Limb (tissue), 2 donors: ENCODE data around the gene RALB.

Experiments used
- DNase-seq, 2 donors: peaks; one replicate each; pipeline ENCODE4 v3.0.0-alpha.2; 2016; ENCODE audit errors: extremely low spot score in 2 of 2

Gene RALB, protein sequence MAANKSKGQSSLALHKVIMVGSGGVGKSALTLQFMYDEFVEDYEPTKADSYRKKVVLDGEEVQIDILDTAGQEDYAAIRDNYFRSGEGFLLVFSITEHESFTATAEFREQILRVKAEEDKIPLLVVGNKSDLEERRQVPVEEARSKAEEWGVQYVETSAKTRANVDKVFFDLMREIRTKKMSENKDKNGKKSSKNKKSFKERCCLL

DNA sequence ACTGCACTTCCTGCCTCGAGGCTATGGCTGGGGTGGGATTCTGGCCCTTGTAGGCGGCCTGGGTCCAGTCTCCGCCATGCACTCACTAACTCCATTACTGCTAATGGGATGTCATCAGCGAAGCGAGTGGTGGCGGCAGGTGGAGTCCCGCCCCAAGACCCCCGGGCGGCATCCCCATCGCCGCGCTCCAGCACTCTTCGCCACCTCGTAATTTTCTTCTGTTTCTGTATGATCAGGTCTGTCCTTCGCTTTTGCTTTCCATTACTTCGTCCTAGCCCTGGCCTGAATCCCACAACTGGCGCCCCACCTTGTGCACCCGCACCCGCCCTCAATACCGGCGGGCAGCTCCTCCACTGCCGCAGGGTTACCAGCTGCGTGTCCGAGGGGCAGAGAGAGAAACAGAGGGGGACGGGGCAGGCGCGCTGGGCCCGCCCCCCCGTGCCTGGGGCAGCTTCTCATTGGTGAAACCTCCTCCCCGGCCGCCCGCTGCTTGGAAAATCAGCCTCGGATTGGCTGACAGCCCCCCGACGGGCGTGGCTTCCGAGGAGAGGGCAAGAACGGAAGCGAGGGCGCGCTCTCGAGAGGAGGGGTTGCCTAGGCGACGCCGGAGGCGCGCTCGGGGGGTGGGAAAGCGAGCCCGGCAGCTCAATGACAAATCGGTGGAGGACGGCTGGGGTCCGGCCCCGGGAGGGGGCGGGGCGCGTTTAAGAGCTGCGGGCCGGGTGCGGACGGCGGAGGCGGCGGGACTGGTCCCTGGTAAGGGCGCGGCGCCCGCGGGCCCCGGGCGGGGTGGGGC, at the start of gene RALB:
Gene RALB (plus strand): TSS at position 628 of the 796 bp plus-strand sequence. CDS start 25,813 bp downstream, outside the sequence.
- DNase-seq: peak; percentile 98 to 100

DNA sequence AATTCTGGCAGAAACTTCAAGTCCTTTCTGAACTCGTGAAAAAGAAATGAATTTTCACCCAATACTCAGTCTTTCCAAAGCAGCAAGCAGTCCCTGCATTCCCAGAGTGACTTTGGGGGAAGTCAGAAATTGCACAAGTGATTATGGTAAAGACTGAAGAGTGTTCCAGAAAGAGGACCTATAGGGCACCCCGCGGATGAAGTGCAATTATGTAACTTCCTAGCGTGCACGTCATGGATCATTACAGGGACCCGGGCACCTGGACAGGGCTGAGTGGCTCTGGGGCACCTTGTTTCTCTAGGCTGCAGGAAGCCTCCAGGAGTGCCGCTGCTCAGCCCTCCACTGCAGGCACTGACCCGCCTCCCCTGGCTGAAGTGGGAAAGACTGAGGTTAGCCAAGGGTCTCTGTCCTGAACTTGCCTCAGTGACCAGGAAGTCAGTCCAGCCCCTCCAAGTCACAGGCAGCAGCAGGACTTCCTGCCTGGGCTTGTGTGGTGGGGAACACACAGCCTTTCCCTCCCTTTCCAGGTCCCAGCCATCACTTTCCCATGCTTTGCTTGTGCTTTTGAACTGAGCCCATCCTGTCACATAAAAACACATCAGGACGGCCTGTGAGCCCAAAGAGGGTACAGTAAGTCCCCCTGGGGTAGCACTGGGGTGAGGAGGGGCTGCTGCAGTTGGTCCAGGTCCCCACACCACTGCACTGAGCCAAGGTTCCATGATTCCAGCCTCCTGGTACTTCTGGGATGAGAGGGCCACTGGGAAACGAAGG, 49.2 kb upstream of the RALB start:
- DNase-seq: no peak

DNA sequence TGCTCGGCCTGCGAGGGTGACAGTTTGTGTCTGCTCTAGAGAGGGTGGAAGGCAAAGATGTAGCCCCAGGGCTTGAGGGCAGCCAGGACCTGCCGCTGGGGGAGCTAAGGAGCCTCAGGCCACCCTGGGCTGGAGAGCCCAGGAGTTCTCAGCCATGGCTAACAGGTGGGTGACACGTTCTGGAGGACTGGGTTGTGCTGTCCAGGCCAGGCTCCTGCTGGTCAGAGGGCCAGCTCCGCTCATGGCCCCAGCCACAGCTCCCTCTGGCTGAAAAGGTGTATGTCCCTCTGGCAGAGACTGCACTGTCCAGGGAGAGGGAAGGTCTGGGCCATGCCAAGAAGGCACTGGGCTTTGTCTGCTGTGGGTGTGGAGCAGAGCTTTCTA, 48.6 kb upstream of the RALB start:
- DNase-seq: no peak

DNA sequence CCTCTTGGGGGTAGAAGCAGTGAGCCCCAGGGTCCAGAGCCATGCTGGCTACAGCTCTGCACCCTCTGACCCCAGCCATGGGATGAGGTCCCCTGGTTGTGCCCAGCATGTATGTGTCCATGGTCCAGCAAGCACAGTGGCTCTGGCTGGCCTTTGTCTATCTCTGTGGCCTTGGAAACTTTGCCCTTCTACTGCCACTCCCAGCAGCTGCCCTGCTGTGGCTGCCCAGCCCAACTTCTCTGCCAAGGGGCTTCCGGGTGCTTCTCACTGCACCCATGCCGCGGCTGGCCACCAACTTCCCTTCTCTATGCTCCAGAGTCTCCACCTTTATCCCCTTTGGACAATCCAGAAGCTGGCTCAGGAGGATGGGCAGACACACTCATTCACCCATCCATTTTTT, 48.2 kb upstream of the RALB start:
- no peak for DNase-seq

DNA sequence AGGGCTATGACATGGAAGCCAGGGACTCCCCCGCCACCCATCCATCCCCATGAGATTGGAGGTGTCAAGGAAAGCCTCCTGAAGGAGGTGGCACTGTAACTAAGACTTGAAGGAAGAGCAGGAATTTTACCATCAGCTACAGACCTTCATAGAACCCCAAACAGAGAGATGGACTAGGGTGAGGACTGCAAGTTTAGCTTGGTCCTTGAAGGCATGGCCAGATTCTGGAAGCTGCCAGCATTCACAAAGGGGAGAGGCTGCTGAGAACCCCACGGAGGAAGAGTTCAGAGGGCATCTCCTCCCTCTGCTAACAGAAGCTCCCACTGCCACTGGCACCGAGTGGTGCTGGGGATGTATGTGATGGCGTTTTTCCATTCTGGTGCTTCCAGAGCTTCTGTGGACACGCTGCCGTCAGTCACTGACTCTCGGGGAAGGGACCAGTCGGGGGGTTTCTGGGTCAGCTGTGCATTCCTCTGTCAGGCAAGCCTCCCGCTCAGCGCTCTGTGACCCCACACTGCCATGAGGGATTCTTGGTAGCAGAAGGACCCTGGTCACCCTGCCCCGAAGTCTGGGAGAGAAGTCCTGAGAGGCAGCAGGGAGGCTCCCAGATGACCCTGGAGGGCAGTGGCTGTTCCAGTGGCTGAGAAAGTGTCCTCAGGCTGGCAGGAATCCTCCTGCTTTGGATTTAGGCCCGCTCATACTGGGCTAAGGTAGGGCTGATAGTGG, 47.5 kb upstream of the RALB start:
- DNase-seq: no peak

DNA sequence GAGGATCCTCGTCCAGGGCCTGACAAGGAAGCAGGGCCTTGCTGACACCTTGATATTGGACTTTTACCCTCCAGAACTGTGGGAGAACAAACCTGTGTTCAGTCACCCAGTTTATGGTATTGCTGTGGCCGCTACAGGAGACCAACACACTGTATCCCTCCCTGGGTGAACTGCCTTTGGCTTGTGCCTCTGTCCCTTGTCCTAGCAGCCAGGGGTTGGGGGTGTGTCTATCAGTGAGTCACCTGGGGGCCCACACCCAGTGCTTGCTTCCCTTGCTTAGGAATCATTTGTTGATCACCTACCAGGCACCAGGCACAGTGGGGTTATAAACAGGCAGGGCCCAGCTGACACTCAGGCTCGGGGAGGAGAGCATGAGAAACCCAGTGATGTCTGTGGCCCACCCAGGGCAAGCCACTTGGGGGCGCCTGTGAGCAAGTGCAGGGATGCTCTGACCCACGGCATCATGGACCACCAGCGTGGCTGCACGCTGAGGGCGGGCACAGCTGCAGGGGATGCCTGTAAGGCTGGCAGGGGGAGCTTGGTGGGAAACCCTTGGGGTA, 46.5 kb upstream of the RALB start:
- no peak for DNase-seq

DNA sequence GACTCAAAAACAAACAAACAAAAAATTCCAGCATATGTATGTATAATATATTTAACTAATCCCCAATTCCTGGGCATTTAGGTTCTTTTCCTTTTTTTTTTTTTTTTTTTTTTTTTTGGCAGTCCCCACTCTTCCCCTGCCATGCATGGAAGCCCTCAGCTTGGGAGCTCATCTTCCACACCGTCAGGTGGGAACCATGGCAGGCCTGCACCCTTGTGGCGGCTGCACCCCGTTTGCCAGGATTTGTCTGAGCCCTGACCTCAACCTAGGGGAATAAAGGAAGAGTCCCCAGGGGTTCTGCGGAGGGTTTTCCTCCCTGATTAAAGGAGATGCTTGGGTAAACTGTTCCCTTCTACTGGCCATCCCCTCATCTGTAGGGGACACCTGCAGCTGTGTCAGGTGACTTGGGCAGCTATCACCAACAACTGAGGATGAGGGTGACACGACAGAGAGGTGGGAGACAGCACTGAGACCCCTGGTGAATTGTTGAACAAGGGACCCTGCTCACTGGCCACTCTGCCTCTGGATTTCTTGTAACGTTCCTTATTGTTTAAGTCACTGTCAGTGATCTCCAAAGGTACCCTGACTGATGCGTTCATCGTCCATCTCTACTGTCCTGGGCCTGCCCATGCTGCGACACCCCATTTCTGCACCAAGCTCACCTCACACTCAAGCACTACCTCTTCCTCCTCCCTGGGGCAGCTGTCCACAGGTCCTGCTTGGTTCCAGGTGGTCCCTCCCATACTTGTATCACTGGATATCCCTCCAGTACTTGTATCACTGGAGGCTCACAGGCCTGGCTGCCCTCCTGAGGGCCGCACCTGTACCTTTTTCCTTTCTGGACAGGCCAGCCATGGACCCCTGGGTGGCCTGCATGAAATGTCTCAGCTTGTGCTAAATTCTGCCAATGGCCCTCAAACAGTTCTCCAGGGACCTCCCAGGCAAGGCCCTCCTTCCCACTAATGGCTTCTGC, 44.0 kb upstream of the RALB start:
- no peak for DNase-seq

DNA sequence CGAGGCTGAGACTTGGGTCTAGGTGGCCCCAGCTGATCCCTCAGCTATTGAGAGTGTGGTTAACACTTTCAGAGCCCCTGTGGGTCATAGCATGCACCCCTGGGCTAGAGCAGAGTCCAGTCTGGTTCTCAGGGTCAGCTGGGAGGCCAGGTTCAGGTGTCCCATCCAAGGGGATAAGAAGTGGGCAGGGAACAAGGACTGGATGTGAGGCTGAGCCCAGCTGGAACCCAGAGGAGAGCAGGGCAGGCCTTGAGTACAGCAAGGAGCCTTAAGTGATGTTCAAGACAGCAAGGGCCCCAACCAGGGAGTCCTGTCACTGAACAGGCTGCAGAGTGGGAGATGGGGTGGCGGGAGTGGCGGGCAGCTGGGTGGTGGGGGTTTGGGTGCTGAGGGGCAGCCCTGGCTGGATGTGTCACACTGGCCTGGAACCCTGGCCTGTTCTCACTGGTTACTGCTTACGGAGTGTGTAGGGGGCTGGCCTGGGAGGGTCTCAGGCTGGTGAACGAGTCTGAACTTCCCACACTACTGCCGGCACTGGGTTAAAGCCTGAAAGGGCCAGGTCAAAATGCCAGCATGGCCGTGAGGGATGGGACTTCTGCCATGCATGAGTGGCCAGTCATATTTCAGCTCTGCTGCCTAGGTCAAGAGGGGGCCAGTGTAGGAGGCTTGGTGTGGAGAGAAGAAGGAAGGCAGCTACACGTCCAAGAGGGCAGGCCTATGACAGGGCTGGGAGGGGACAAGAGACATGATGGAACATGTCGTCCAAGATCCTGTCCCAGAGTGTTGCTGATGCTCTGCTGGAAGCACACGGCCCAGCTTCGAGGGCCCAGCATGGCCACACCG, 43.0 kb upstream of the RALB start:
- DNase-seq: no peak

DNA sequence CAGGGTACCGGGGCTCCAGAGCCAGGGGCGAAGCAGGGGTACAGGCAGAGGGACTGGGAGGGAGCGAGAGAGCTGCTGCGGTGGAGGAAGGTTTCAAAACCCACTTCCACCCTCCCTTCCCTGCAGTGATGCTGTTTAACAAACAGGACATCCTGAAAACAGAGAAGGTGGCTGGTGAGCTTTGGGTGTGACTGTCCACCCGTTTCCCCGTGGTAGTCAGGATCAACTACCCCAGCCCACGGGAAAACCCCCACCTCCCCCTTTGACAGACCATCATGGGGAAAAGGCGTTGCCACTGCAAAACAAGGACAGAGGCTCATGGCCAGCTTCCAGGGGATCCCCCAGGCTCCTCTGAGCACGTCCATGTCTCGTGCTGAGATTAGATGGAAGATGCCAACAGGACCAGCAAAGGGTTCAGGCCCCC, 42.4 kb upstream of the RALB start:
- no peak for DNase-seq

DNA sequence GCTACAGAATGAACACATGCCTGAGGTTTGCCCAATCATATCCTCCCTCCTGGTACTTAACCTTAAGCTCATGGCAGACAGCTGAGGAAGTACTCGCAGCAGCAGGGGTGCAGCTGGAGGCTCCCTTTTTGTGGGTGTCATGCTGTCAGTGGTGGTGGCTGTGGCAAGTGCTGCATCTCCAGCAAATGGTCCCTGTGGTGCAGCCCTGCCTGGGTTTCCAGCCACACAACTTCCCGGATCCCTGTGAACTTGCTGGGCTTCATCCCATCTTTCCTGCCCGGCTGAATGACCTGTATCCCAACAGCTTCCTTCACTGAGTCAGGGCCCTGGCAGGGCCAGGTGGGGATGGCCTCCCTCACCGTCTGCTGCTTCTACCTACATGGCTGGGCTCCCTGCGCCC, 34.5 kb upstream of the RALB start:
- no peak for DNase-seq

DNA sequence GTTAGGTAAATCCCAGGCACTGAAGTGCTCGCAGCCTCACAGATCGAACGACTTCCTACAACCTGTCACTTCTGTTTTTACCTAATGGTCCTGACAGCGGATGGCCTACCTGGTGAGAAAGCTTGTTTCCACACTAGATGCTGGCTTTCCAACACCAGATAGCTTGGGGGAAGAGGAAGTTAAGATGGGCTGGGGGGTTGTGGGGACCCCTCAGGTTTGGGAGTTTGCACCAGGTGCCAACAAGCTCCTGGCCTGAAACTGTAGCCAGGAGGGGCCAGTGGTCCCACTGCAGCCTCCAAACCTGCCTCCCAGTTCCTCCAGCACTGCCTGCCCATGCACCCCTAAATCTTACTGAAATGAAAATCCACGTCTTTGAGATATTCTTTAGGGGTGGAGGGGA, 33.4 kb upstream of the RALB start:
- DNase-seq: no peak

DNA sequence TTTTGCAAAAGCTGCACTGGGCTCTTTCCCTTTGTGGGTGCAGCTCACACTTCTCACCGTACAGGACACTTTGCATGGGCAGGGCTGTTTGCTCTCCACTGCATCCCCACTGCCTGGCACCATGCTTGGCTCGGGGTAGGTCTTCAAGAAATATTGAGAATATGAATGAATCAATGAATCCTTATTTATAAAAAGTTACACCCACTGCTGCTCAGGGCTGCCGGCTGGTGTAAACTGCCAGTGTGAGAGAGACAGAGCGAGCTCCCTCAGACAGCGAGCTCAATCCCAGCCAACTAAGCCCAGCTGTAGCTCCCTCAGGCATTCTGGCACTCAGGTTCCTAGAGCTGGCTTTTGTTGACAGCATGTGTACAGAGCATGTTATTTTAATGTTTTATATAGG, 32.9 kb upstream of the RALB start:
- DNase-seq: no peak

DNA sequence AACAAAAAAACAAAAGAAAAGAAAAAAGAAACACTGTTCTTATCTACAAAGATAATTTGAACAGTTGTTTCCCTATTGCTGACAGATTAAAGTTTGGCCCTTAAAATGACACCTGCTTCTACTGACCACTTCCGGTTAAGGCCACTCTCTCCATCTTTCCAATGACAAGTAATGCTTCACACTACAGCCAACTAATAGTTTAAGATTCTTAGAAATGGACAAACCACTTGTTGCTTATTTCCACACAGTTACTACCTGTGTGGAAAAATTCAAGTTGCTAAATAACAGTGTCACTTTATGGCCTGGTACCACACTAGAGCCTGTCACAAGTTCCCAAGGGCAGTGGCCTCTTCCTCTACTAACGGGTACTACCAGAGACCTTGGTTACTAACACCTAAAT, 31.9 kb upstream of the RALB start:
- no peak for DNase-seq

DNA sequence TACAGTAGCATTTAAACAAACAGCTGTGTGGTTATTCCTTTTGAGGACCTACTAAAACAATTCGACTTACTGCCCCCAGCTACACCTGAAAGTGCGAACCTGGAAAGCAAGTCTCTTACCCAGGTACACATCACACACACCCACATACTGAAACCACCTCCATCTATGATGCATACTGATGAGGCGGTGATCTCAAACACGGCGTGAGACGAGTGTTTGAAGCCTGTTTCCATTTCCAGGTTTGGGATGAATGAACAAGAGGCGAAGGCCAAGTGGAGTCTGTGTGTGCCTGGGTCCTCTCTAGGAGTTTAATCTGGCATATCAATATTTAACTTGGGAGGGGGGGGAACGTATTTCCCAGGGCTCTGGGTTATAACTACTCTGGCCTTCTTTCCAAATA, 31.0 kb upstream of the RALB start:
- no peak for DNase-seq

DNA sequence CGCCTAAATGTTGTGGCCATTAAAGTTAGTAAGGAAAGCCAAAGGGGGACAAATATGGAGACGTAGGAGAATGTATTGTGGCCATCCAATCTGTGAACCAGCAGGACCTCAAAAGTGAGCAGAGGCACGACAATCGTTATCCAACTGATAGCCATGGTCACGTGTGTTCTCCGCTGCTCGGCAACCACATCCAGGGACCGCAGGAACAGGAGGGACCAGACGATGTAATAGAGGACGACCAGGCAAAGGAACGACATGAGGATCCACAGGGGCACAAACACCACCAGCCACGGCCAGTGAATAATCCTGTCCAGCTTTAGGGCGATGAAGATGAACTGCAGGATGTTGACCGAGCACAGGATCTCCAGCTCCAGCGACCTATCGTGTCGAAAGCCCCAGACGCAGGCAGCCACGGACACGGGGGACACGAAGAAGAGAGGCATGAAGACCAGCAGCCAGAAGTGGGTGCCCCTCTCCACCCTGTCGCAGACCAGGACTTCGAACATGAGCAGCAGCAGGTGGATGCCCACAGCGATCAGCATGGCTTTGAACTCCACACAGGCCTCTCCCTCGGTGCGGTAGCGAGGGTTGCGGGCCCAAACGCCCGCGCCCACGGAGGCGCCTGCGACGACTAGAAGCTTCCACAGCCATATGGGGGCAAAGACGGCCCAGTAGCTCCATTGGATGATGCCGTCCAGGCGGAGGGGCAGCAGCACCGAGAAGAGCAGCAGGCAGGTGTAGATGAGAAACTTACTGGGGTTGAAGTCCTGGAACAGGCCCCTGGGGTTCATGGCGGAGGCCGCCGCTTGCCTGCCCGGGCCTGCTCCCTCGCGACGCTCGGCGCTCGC, 30.2 kb upstream of the RALB start:
- no peak for DNase-seq

DNA sequence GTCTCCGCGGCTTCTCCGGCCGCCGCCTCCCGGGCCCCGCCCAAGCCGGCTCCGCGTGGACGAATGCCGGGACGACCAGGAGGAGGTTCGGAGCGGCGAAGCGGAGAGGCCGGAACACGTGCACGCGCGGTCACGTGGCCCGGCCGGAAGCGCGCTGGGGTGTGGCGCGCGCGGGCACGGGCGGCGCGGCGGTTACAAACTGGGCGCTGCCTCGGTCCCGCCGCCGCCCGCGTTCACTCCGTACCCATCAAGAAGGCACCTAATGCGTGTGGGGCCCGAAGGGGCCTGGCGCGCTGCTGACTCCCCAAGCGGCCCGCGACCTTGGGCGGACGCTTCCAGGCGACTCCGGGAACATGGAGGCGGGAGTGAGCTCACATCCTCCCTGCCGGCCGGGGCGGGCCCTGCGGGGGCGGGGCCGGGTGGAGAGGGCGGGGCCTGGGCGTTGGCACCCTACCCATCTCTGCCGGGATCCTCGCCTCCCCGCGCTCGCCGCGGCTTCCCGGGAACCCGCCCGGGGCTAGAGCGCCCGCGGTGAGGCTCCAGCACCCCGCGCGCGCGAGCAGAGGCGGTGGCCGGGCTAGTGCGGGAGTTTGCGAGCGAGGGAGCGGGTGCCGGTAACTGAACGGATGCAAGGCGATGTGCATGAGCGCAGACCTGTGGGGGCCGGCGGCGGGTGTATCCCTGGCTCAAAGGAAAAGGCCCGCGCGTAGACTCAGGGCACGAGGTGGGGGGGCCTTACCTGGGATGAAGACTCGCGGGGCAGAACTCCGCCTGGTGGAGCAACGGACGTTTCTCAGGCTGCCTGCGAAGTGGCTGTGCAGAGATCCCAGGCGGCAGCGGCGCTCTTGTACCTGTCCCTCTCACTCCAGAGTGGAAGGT, 29.4 kb upstream of the RALB start, which contains the start of gene TMEM185B:
Gene TMEM185B (minus strand): TSS at position 367 of the 879 bp plus-strand sequence. CDS start 424 bp downstream, outside the sequence.
- peak; percentile 77 to 96 for DNase-seq

DNA sequence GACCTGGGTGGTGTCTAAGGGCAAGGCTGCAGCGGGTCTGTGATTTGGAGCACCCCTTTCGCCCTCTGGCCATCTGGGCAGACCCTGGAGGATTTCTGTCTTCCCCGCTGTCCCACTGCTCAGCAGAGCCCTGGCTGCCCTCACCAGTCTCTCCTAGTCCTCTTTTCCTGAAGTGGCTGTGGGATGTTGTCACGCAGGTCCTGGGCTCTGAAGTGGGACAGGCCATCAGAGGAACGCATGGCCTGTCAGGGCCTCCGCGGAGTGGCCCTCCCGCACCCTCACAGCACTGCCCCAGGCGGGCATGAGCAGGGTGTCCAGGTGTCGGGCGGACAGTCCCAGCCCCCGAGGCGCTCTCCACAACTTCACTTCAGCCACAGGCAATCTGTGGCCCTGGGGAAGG, 28.4 kb upstream of the RALB start:
- no peak for DNase-seq
